Kidney (tissue), 14 donors: ENCODE results near the gene ITGA7. TPM values are rescaled to one million over a fixed set of nuclear protein-coding genes. Genes with fewer than 3 reads are reported as not detected.

Source experiments
- DNase-seq, 5 donors: peaks; one replicate each; pipeline ENCODE4 v3.0.0-alpha.2; 2013 to 2020
- FAIRE-seq: peaks from 2 replicates; lab custom pipeline; 2012; peaks lifted over from hg19 to GRCh38; lab: Jason Lieb, UNC
- H3K27ac ChIP-seq, 2 donors: one replicate each; pipeline ENCODE4 v1.7.0; 2013; ENCODE audit warnings: low read depth in 2 of 2, low read length in 2 of 2, inconsistent platforms in 1 of 2
- H3K27me3 ChIP-seq: one replicate; pipeline ENCODE4 v1.7.1; 2013; ENCODE audit warnings: low read length, inconsistent platforms; ENCODE audit not compliant: control insufficient read depth, insufficient read depth
- H3K36me3 ChIP-seq, 3 donors: one replicate each; pipeline versions ENCODE4 v1.7.0 to v1.7.1; 2013; ENCODE audit warnings: low read length in 3 of 3, control low read depth in 1 of 3, inconsistent platforms in 1 of 3; ENCODE audit not compliant: insufficient read depth in 3 of 3, control insufficient read depth in 2 of 3
- H3K4me1 ChIP-seq, 3 donors: one replicate each; pipeline versions ENCODE4 v1.7.0 to v1.7.1; 2013; ENCODE audit warnings: low read length in 3 of 3, inconsistent platforms in 1 of 3, low read depth in 1 of 3; ENCODE audit not compliant: control insufficient read depth in 2 of 3, insufficient read depth in 2 of 3
- H3K4me3 ChIP-seq, 3 donors: one replicate each; pipeline versions ENCODE4 v1.7.0 to v1.8.1; 2013; ENCODE audit warnings: low read length in 3 of 3, control low read depth in 1 of 3, inconsistent platforms in 1 of 3
- H3K9ac ChIP-seq, 3 donors: one replicate each; pipeline versions ENCODE4 v1.7.0 to v1.7.1; 2013; ENCODE audit warnings: low read length in 3 of 3, control low read depth in 1 of 3, inconsistent platforms in 1 of 3
- H3K9me3 ChIP-seq, 3 donors: one replicate each; pipeline versions ENCODE4 v1.7.0 to v1.7.1; 2013; ENCODE audit warnings: low read length in 3 of 3, control low read depth in 1 of 3, inconsistent platforms in 1 of 3; ENCODE audit not compliant: control insufficient read depth in 2 of 3, insufficient read depth in 1 of 3
- intact Hi-C: fragments of 100-400 bp; cut with DNase I; formaldehyde crosslinking; loops from one replicate; pipeline ENCODE4 v1.11.1; 2022
- polyA plus RNA-seq: library from polyadenylated mRNA; stranded (reverse); fragments of 350-450 nt; fragmentation: Illumina TruSeq; extraction: RNeasy Lipid Tissue Mini Kit (QIAGEN cat#74804); gene quantifications from one replicate; pipeline ENCODE4 v1.2.3, GENCODE V29; 2014; ENCODE audit warnings: low read depth, low replicate concordance; ENCODE audit not compliant: insufficient read depth
- total RNA-seq: library from RNA; stranded (reverse); fragmentation: NEBNext Ultra II Directional; extraction: Animal tissue kit (Norgen Biotek cat#: 25700); gene quantifications from one replicate; pipeline ENCODE4 v1.2.1, GENCODE V29; 2021
- TF ChIP-seq, protein P1 (sequence below): IDR thresholded peaks from 3 replicates; pipeline ENCODE4 v1.5.1; 2012; ENCODE audit warnings: mild to moderate bottlenecking, moderate library complexity, borderline replicate concordance; ENCODE audit not compliant: insufficient read depth; ENCODE audit errors: extremely low read depth
- donor health status: control.
- donor health status: control.
- donor health status: control.
- donor health status: control.
- donor health status: control.
- donor health status: DM: yes; HTN: yes; CAD: no.
- donor health status: Normal renal cell carcinoma (clear cell type).

Gene ITGA7
- total and polyA plus RNA-seq, 2 donors from 2014 or later: 26.2 to 66.3 TPM

DNA sequence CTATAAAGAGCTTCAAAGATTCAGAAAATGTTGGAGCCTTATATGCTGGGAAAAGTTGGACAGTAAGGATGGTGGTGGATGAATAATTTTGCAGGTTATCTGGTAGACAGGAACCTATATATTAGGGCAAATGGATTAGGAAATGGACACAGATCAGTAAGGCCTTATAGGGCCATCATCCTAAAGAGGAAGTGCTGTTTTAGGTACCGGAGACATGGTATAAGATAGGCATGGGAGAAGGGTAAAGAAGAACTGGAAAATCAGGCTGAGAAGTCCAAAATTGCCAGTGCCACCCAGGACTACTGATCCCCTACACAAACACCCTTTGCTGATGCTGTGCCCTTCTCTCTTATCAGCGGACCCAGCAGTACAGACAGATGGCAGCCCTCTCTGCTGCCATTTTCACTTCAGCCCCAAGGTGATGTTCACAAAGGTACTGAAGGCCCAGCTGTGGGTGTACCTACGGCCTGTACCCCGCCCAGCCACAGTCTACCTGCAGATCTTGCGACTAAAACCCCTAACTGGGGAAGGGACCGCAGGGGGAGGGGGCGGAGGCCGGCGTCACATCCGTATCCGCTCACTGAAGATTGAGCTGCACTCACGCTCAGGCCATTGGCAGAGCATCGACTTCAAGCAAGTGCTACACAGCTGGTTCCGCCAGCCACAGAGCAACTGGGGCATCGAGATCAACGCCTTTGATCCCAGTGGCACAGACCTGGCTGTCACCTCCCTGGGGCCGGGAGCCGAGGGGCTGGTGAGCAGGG is 40.7 kb upstream of the ITGA7 start:
- no peaks in the 10 kb centered on the region for H3K9me3 ChIP-seq
- no peak overlapping the region for H3K27ac ChIP-seq
- H3K4me3 ChIP-seq: no peak overlapping the region
- H3K4me1 ChIP-seq: peaks cover 0 to 11% (median 4%) of the 10 kb centered on the region in 3 donors
- H3K36me3 ChIP-seq: peaks cover 0 to 13% (median 9%) of the 10 kb centered on the region in 3 donors
- DNase-seq: no peak
- H3K27me3 ChIP-seq: no peaks in the 10 kb centered on the region
- no peak for FAIRE-seq
- no peak overlapping the region for H3K9ac ChIP-seq
- intact Hi-C loops: loop anchor here (10.0 kb wide), 1 partner anchor 46 kb away; no protein-coding TSS in a partner anchor
- TF ChIP-seq, protein P1, sequence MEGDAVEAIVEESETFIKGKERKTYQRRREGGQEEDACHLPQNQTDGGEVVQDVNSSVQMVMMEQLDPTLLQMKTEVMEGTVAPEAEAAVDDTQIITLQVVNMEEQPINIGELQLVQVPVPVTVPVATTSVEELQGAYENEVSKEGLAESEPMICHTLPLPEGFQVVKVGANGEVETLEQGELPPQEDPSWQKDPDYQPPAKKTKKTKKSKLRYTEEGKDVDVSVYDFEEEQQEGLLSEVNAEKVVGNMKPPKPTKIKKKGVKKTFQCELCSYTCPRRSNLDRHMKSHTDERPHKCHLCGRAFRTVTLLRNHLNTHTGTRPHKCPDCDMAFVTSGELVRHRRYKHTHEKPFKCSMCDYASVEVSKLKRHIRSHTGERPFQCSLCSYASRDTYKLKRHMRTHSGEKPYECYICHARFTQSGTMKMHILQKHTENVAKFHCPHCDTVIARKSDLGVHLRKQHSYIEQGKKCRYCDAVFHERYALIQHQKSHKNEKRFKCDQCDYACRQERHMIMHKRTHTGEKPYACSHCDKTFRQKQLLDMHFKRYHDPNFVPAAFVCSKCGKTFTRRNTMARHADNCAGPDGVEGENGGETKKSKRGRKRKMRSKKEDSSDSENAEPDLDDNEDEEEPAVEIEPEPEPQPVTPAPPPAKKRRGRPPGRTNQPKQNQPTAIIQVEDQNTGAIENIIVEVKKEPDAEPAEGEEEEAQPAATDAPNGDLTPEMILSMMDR: no peak

DNA sequence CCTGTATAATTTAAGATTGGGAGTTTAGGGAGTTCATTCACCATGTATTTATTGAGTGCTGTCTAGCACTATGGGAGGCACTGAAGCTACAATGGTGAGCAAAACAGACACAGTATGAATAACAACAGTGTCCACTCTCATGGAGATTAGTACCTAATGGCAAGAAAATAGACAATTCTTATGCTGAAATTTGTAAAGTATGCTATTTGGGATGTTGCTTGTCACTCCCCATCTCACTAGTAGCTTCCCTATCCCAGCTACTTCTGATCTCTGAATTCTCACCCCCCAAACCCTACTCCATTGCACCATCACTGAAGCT is 39.2 kb upstream of the ITGA7 start:
- FAIRE-seq (no peak), DNase-seq (no peak)
- H3K9me3 ChIP-seq: no peaks in the 10 kb centered on the region
- intact Hi-C loops: loop anchor here (10.0 kb wide), 1 partner anchor 48 kb away; no protein-coding TSS in a partner anchor
- peaks cover 2 to 15% (median 4%) of the 10 kb centered on the region in 3 donors for H3K4me1 ChIP-seq
- peaks cover 0 to 5% (median 3%) of the 10 kb centered on the region in 3 donors for H3K36me3 ChIP-seq
- TF ChIP-seq, protein P1: no peak
- no peak overlapping the region for H3K27ac ChIP-seq
- no peak overlapping the region for H3K9ac ChIP-seq
- H3K27me3 ChIP-seq: no peaks in the 10 kb centered on the region
- no peak overlapping the region for H3K4me3 ChIP-seq

DNA sequence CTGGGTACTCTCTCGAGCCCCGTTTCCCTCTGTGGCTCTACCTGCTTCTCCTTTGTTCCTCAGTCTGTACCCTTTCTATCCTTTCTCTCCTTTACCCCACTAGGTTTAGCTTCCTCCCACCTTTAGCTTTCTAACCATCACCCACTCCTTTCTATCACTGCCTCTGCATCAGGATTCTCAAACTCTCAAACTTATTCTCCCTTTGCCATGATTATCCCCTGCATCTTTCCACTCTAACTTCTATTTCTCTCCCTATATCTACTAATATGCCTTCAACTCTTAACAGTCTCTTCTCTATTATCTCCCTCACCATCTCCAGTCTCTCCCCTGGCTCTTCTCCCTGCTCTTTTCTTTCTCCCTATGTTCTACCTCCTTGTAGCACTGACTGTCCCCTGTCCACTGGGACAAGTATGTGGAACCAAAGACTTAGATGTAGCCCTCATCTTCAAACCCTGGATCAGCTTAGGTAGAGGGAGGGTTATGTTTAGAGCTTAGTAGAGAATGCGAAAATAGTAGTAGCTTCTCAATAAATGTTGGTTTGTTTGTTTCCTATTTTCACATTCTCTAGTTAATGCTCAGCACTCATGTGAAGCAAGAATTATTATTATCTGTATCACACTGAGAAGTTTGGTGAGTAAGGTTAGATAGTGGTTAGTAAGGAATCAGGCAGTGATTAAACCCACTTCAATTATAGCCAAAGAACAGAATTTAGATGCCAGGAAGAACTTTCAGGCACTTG is 38.6 kb upstream of the ITGA7 start:
- Histone ChIP-seq H3K4me3 (peak overlapping the region in 1 of 3 donors; percentile 15), H3K9ac (no peak overlapping the region), H3K9me3 (no peaks in the 10 kb centered on the region), H3K4me1 (peaks cover 2 to 15% (median 4%) of the 10 kb centered on the region in 3 donors), H3K27me3 (no peaks in the 10 kb centered on the region), H3K36me3 (peaks cover 0 to under 1% (median 0%) of the 10 kb centered on the region in 3 donors), H3K27ac (no peak overlapping the region)
- FAIRE-seq (no peak), DNase-seq (no peak)
- intact Hi-C loops: loop anchor here (10.0 kb wide), 1 partner anchor 48 kb away; no protein-coding TSS in a partner anchor
- TF ChIP-seq, protein P1: no peak
